OCI-LY3 (cell line): ENCODE data around the gene DPH3.

Source experiments
- EZH2phosphoT487 ChIP-seq: fragments of 200-600 bp; shearing (Covaris generic); IDR thresholded peaks from 2 replicates; pipeline ENCODE4 v1.6.1; 2018; ENCODE audit warnings: antibody characterized with exemption, mixed run types, low read depth
- TF ChIP-seq, protein P1 (sequence below): fragments of 200-600, 300-600 bp; sonication (generic); IDR thresholded peaks from 2 replicates; pipeline ENCODE4 v1.5.1; 2014; ENCODE audit warnings: antibody characterized with exemption, low read length, low read depth

DNA sequence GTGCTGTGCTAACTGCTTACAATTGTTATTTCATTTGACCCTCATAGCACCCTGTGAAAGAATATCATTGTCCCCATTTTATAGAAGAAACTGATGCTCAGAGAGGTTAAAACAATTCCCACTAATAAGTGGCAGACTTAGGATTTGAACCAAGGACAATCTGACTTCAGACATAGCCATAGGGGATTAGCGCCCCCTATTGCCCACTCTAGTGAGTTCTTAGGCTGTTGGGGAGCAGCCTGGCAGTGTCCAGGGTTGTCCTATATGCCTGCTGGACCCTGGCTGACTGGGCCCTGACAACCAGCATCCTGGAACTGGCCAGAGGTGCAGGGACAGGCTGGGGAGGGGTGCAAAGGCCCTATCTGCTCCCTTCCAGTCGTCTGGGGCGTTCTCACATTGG, 15.4 kb downstream of the DPH3 start:
- no peak for TF ChIP-seq EZH2phosphoT487
- TF ChIP-seq, protein P1, sequence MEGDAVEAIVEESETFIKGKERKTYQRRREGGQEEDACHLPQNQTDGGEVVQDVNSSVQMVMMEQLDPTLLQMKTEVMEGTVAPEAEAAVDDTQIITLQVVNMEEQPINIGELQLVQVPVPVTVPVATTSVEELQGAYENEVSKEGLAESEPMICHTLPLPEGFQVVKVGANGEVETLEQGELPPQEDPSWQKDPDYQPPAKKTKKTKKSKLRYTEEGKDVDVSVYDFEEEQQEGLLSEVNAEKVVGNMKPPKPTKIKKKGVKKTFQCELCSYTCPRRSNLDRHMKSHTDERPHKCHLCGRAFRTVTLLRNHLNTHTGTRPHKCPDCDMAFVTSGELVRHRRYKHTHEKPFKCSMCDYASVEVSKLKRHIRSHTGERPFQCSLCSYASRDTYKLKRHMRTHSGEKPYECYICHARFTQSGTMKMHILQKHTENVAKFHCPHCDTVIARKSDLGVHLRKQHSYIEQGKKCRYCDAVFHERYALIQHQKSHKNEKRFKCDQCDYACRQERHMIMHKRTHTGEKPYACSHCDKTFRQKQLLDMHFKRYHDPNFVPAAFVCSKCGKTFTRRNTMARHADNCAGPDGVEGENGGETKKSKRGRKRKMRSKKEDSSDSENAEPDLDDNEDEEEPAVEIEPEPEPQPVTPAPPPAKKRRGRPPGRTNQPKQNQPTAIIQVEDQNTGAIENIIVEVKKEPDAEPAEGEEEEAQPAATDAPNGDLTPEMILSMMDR = peak; percentile 70
